HepG2 (cell line): Measurements from ENCODE around the gene CTNNBL1. TPM values are rescaled to one million over a fixed set of nuclear protein-coding genes. Genes with fewer than 3 reads are reported as not detected.
A peak's percentile ranks its signal among the peaks of the same experiment; 100 is the strongest.

ENCODE experiments used
- EED ChIP-seq: sonication (generic); formaldehyde crosslinking; IDR thresholded peaks from 2 replicates; pipeline ENCODE4 v1.5.0; 2020; ENCODE audit warnings: mild to moderate bottlenecking, missing genetic modification reagents
- GLI4 ChIP-seq: sonication (generic); formaldehyde crosslinking; IDR thresholded peaks from 2 replicates; pipeline ENCODE4 v1.5.1; 2020; ENCODE audit warnings: missing genetic modification reagents, mild to moderate bottlenecking, moderate library complexity, borderline replicate concordance
- HCFC1 ChIP-seq: fragments of 150-350 bp; IDR thresholded peaks from 2 replicates; pipeline ENCODE4 v1.6.1; 2014; ENCODE audit warnings: low read depth, low read length
- MIER2 ChIP-seq: IDR thresholded peaks from 2 replicates; pipeline ENCODE4 v1.6.1; 2016; ENCODE audit warnings: missing biosample characterization, missing genetic modification reagents
- NCOA2 ChIP-seq: sonication (generic); formaldehyde crosslinking; IDR thresholded peaks from 2 replicates; pipeline ENCODE4 v1.8.0; 2022; ENCODE audit warnings: inconsistent platforms
- NFYB ChIP-seq: sonication (generic); formaldehyde crosslinking; IDR thresholded peaks from 2 replicates; pipeline ENCODE4 v1.4.0; 2020; ENCODE audit warnings: missing genetic modification reagents
- TP53 ChIP-seq: sonication (generic); formaldehyde crosslinking; conservative IDR thresholded peaks from 2 replicates; pipeline ENCODE4 v1.4.0; 2020; ENCODE audit warnings: missing genetic modification reagents
- ZBTB7B ChIP-seq: sonication (generic); formaldehyde crosslinking; IDR thresholded peaks from 2 replicates; pipeline ENCODE4 v1.4.0; 2020; ENCODE audit warnings: missing genetic modification reagents
- ZNF335 ChIP-seq: sonication (generic); formaldehyde crosslinking; IDR thresholded peaks from 2 replicates; pipeline ENCODE4 v1.4.0; 2020; ENCODE audit warnings: missing genetic modification reagents
- ZNF44 ChIP-seq: sonication (generic); formaldehyde crosslinking; IDR thresholded peaks from 2 replicates; pipeline ENCODE4 v1.5.1; 2020; ENCODE audit warnings: mild to moderate bottlenecking, missing genetic modification reagents
- ZNF724P ChIP-seq: sonication (generic); formaldehyde crosslinking; IDR thresholded peaks from 2 replicates; pipeline ENCODE4 v1.8.0; 2022; ENCODE audit warnings: missing genetic modification reagents, borderline replicate concordance
- ZNF775 ChIP-seq: sonication (generic); formaldehyde crosslinking; IDR thresholded peaks from 2 replicates; pipeline ENCODE4 v1.4.0; 2020; ENCODE audit warnings: missing genetic modification reagents, mild to moderate bottlenecking, moderate library complexity, borderline replicate concordance
- polyA plus RNA-seq, 8 experiments: library from polyadenylated mRNA; depleted of rRNA in 3 of 8; stranded (reverse) in 7 of 8; unstranded in 1 of 8; fragments of >200 nt; fragmentation: Illumina TruSeq in 4 of 8; extraction: Trizol in 4 of 8; gene quantifications; 2 replicates each; pipeline versions ENCODE4 v1.2.1 to v1.2.3, GENCODE V29; 2011 to 2016; ENCODE audit warnings: low read depth in 4 of 8, missing spikeins in 1 of 8, mixed read lengths in 1 of 8; ENCODE audit not compliant: insufficient read depth in 1 of 8
- total RNA-seq, 5 experiments: library from RNA; depleted of rRNA; stranded (reverse); fragments of >200 nt; fragmentation: Illumina TruSeq; extraction: Trizol; gene quantifications; 2 replicates each; pipeline ENCODE4 v1.2.3, GENCODE V29; 2016; ENCODE audit warnings: low read depth in 1 of 5
- TF ChIP-seq, protein P1 (sequence below): sonication (generic); formaldehyde crosslinking; IDR thresholded peaks from 2 replicates; pipeline ENCODE4 v1.4.0; 2020; ENCODE audit warnings: missing genetic modification reagents
- TF ChIP-seq, protein P2 (sequence below): sonication (generic); formaldehyde crosslinking; IDR thresholded peaks from 2 replicates; pipeline ENCODE4 v1.9.0; 2021; ENCODE audit warnings: mild to moderate bottlenecking, missing genetic modification reagents
- TF ChIP-seq, protein P3 (sequence below): sonication (generic); formaldehyde crosslinking; conservative IDR thresholded peaks from 2 replicates; pipeline ENCODE4 v1.8.0; 2022; ENCODE audit warnings: low read depth, missing genetic modification reagents
- TF ChIP-seq, protein P4 (sequence below): sonication (generic); formaldehyde crosslinking; IDR thresholded peaks from 2 replicates; pipeline ENCODE4 v1.4.0; 2020; ENCODE audit warnings: missing genetic modification reagents
- TF ChIP-seq, protein P5 (sequence below): IDR thresholded peaks from 2 replicates; pipeline ENCODE4 v1.6.1; 2016; ENCODE audit warnings: missing genetic modification reagents, missing compliant biosample characterization

Gene CTNNBL1
- total and polyA plus RNA-seq, 2 of the 13 experiments (the other 11 are each of a cell fraction or from before 2014, with no cell fraction given) = 49.3 to 94.6 TPM

DNA sequence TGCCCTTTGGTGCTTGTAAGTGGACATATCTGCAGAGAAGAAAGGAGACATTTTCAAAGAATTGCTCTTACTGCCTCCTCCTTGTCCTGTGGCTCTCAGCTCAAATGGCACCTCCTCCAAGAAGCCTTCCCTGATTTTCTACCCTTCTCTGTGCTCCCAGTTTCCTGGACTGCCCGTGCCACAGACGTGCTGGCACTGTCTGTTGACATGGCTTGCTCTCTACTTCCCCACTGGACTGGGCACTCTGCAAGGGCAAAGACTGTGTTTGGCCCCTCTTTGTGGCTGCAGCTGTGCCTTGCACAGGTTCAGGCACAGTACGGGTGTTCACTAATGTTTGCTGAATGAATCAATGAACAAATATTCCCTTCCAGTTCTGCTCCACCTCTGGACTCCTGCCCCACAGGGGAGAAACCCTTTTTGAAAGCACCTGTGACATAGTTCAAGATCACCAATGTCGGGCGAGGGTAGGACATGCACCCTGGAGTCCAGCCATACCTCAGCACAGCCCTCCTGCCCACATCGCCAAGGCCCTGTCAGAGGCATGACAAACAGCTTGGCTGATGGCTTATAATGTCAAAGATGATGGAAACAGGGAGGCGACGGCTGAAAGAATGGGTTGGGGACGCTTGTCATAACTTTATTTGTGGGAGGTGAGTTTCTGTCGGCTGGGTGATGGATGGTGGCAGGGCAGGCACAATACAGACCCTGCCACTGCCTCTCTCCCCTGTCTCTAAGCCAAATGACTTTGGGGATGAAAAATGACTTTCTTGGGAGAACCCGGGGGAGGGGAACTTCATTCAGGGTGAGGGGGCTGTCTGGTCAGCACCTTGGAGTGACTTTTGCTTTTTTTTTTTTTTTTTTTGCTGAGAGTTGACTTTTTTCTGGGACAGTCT is 15.6 kb upstream of the CTNNBL1 start (continued):
- TF ChIP-seq EED (no peak), ZNF44 (CRISPR knock-in tag) (no peak), ZNF724P (CRISPR knock-in tag) (no peak), ZNF775 (CRISPR knock-in tag) (no peak), MIER2 (CRISPR knock-in tag) (no peak), ZBTB7B (CRISPR knock-in tag) (no peak), ZNF335 (CRISPR knock-in tag) (no peak), GLI4 (CRISPR knock-in tag) (no peak), NFYB (CRISPR knock-in tag) (no peak), TP53 (CRISPR knock-in tag) (no peak), NCOA2 (CRISPR knock-in tag) (peak; percentile 26; the same call in 1 of the 2 replicates), HCFC1 (no peak)
- TF ChIP-seq, protein P1, sequence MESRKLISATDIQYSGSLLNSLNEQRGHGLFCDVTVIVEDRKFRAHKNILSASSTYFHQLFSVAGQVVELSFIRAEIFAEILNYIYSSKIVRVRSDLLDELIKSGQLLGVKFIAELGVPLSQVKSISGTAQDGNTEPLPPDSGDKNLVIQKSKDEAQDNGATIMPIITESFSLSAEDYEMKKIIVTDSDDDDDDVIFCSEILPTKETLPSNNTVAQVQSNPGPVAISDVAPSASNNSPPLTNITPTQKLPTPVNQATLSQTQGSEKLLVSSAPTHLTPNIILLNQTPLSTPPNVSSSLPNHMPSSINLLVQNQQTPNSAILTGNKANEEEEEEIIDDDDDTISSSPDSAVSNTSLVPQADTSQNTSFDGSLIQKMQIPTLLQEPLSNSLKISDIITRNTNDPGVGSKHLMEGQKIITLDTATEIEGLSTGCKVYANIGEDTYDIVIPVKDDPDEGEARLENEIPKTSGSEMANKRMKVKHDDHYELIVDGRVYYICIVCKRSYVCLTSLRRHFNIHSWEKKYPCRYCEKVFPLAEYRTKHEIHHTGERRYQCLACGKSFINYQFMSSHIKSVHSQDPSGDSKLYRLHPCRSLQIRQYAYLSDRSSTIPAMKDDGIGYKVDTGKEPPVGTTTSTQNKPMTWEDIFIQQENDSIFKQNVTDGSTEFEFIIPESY (CRISPR knock-in tag) = no peak
- TF ChIP-seq, protein P2, sequence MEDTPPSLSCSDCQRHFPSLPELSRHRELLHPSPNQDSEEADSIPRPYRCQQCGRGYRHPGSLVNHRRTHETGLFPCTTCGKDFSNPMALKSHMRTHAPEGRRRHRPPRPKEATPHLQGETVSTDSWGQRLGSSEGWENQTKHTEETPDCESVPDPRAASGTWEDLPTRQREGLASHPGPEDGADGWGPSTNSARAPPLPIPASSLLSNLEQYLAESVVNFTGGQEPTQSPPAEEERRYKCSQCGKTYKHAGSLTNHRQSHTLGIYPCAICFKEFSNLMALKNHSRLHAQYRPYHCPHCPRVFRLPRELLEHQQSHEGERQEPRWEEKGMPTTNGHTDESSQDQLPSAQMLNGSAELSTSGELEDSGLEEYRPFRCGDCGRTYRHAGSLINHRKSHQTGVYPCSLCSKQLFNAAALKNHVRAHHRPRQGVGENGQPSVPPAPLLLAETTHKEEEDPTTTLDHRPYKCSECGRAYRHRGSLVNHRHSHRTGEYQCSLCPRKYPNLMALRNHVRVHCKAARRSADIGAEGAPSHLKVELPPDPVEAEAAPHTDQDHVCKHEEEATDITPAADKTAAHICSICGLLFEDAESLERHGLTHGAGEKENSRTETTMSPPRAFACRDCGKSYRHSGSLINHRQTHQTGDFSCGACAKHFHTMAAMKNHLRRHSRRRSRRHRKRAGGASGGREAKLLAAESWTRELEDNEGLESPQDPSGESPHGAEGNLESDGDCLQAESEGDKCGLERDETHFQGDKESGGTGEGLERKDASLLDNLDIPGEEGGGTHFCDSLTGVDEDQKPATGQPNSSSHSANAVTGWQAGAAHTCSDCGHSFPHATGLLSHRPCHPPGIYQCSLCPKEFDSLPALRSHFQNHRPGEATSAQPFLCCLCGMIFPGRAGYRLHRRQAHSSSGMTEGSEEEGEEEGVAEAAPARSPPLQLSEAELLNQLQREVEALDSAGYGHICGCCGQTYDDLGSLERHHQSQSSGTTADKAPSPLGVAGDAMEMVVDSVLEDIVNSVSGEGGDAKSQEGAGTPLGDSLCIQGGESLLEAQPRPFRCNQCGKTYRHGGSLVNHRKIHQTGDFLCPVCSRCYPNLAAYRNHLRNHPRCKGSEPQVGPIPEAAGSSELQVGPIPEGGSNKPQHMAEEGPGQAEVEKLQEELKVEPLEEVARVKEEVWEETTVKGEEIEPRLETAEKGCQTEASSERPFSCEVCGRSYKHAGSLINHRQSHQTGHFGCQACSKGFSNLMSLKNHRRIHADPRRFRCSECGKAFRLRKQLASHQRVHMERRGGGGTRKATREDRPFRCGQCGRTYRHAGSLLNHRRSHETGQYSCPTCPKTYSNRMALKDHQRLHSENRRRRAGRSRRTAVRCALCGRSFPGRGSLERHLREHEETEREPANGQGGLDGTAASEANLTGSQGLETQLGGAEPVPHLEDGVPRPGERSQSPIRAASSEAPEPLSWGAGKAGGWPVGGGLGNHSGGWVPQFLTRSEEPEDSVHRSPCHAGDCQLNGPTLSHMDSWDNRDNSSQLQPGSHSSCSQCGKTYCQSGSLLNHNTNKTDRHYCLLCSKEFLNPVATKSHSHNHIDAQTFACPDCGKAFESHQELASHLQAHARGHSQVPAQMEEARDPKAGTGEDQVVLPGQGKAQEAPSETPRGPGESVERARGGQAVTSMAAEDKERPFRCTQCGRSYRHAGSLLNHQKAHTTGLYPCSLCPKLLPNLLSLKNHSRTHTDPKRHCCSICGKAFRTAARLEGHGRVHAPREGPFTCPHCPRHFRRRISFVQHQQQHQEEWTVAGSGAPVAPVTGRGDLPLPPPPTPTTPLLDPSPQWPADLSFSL (CRISPR knock-in tag) = no peak
- TF ChIP-seq, protein P3, sequence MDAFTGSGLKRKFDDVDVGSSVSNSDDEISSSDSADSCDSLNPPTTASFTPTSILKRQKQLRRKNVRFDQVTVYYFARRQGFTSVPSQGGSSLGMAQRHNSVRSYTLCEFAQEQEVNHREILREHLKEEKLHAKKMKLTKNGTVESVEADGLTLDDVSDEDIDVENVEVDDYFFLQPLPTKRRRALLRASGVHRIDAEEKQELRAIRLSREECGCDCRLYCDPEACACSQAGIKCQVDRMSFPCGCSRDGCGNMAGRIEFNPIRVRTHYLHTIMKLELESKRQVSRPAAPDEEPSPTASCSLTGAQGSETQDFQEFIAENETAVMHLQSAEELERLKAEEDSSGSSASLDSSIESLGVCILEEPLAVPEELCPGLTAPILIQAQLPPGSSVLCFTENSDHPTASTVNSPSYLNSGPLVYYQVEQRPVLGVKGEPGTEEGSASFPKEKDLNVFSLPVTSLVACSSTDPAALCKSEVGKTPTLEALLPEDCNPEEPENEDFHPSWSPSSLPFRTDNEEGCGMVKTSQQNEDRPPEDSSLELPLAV = no peak
- TF ChIP-seq, protein P4, sequence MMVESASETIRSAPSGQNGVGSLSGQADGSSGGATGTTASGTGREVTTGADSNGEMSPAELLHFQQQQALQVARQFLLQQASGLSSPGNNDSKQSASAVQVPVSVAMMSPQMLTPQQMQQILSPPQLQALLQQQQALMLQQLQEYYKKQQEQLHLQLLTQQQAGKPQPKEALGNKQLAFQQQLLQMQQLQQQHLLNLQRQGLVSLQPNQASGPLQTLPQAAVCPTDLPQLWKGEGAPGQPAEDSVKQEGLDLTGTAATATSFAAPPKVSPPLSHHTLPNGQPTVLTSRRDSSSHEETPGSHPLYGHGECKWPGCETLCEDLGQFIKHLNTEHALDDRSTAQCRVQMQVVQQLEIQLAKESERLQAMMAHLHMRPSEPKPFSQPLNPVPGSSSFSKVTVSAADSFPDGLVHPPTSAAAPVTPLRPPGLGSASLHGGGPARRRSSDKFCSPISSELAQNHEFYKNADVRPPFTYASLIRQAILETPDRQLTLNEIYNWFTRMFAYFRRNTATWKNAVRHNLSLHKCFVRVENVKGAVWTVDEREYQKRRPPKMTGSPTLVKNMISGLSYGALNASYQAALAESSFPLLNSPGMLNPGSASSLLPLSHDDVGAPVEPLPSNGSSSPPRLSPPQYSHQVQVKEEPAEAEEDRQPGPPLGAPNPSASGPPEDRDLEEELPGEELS (CRISPR knock-in tag) = no peak
- TF ChIP-seq, protein P5, sequence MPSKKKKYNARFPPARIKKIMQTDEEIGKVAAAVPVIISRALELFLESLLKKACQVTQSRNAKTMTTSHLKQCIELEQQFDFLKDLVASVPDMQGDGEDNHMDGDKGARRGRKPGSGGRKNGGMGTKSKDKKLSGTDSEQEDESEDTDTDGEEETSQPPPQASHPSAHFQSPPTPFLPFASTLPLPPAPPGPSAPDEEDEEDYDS (CRISPR knock-in tag) = no peak
